Erythroblast (primary cell): ENCODE results near the gene C2orf76.

Experiments used
- DNase-seq, 2 experiments: peaks; one replicate each; lab custom pipeline; 2025; lab: John Stamatoyannopoulos, UW
- GATA1 ChIP-seq: IDR thresholded peaks from 2 replicates; pipeline ENCODE4 v1.6.1; 2011; ENCODE audit warnings: low read depth, mild to moderate bottlenecking, control low read depth, low read length, moderate library complexity
- POLR2A ChIP-seq: IDR thresholded peaks from 2 replicates; pipeline ENCODE4 v1.6.1; 2011; ENCODE audit warnings: mild to moderate bottlenecking, low read length

C2orf76 gene

DNA sequence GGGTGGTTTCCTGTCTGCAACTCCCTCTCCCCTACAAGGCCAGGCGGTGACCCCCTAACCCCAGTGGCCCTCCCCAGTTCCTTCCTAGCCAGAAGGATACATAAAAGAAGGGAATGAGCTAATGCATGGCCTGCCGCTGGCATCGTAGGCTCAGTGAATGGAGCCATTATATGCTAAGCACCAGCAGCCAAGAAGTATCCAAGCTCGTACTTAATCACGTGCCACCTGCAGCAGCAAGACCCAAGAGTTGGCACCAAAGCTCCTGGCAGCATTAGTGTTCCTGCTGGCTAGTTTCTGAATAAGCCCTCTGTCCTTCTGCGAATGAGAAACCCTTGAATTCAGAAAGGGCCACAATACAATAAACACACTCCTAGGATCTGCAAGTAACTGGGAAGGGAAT lies 4.5 kb upstream of the C2orf76 start:
- no peak for TF ChIP-seq POLR2A
- TF ChIP-seq GATA1 = no peak
- DNase-seq = no peak

DNA sequence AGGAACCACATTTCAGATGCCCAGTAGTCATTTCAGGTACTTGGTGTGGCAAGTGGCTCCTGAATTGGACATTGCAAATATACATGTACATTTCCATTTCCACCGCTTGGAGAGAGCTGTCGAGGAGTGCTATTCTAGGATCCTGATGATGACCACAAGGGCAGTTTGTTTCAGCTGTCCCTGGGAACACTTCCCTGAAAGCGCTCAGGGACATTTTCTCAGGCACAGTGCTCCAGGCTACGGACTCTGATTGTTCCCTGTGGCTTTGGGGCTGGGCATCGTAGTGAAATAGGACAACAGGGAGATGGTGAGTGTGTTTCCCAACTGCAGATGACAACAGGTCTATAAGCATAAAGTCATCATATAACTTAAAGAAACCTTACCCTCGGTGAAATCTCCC lies 3.2 kb upstream of the C2orf76 start:
- no peak for DNase-seq
- no peak for TF ChIP-seq POLR2A
- no peak for TF ChIP-seq GATA1

DNA sequence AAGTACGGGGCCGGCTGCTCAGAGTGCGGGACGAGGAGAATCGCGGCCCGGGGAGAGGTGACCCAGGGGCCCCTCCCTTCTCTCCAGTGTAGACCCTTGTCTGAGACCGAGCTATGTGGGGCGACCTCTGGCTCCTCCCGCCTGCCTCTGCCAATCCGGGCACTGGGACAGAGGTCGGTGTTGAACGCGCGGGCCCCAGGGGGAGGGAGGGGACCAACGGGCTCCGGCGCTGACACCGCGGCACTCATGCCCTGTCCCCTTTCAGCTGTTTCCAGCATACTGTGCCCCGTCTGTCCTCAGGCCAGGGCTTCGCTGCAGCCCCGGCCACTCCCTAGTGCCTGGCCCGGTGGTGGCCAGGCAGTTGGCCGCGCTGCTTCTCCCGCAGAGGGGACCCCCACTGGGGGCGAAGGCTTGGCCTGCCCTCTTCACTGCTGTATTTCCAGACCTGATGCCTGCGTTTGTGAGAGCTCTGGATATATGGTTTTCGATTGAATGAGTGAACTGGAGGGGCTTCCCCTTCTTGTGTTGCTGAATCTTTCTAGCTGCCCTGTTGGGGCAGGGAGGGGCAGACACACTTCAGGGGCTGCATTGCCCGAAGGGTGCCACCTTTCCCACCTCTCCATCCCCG lies 952 bp upstream of the C2orf76 start:
- DNase-seq = peak; percentile 29 to 37
- TF ChIP-seq GATA1 = no peak
- no peak for TF ChIP-seq POLR2A

DNA sequence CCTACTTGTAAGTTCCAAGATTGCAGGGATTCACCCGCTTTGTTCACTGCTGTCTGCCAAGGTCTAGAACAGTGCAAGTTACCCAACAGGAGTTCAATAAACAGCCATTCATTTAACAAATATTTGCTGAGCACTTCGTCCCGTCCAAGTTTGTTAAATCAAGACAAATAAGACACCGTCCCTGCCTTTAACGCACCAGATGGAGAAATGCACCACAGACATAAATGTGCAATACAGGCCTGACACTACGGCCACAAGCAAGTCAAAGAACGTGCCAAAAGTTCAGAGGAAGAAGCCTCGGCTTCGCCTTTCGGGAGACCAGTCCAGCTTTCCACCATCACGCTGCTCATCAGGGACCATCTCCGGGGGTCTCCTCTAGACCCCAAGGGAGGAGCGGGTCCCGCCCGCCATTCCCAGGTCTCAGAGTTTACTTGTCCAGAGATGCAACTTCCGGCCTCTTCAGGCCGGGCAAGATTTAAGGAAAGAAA lies 429 bp downstream of the C2orf76 start:
- TF ChIP-seq POLR2A = no peak
- TF ChIP-seq GATA1 = no peak
- DNase-seq = peak; percentile 60 to 74

DNA sequence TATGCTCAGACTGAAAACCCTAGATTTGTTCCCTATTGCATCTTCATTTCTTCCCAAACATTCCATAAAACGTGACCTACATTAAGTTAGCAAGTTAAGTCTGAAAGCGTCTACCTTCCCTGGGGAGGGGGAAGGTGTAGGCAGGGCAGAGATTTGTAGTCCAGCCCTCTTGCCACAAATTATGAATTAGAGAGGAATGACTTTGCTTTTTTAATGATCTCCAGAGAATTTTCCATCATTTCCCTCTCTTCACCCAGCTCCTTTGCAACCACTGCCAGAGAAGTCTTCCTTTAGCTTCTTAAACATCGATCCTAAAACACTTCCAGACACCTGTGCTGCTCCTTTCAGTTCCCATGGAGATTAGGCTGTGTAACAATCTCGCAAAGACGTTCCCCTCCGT lies 1.2 kb downstream of the C2orf76 start:
- no peak for TF ChIP-seq GATA1
- no peak for TF ChIP-seq POLR2A
- no peak for DNase-seq

DNA sequence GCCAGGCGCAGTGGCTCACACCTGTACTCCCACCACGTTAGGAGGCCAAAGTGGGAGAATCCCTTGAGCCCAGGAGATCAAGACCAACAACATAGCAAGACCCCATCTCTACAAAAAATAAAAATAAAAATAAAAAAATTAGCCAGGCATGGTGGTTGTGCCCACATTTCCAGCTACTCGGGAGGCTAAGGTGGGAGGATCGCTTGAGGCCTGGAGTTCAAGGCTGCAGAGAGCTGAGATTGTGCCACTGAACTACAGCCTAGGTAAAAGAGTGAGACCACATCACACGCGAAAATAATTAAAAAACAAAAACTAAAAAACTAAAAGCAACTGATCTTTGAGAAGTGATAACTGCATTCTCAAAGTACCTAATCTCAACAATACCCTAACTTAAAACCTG lies 1.8 kb downstream of the C2orf76 start:
- no peak for DNase-seq
- TF ChIP-seq GATA1 (no peak), POLR2A (no peak)

DNA sequence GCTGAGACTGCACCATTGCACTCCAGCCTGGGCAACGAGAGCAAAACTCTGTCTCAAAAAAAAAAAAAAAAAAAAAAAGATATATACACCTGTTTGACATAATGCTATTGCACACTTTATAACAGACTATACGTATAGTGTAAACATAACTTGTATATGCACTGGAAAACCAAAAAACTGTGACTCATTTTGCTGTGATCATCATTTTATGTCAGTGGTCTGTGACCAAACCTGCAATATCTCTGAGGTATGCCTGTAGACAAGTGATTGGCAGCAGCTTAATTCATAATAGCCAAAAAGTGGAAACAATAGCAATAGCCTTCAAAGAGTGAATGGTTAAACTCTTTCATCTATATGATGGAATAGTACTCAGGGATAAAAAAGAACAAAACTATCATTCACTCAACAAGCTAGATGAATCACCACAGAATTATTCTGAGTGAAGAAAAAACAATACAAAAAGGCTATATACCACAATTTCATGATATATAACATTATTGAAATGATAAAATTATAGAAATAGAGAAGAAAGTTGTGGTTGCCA lies 6.1 kb downstream of the C2orf76 start:
- DNase-seq = no peak

DNA sequence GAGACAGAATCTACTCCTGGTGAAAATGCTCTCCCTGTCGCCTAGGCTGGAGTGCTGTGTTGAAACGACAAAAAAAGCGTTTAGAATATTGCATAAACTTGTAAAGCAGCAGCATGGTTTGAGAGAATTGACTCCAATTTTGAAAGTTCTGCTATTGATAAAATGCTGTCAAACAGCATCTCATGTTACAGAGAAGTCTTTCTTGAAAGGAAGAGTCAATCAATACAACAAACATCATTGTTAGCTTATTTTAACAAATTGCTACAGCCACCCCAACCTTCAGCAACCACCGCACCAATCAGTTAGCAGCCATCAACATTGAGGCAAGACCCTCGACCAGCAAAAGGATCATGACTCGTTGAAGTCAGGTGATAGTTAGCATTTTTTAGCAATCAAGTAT lies 6.9 kb downstream of the C2orf76 start:
- DNase-seq = no peak
- TF ChIP-seq POLR2A (no peak), GATA1 (no peak)

More for the DNA sequence above, 6.1 kb downstream of the C2orf76 start:
- no peak for TF ChIP-seq POLR2A
- TF ChIP-seq GATA1 = no peak

DNA sequence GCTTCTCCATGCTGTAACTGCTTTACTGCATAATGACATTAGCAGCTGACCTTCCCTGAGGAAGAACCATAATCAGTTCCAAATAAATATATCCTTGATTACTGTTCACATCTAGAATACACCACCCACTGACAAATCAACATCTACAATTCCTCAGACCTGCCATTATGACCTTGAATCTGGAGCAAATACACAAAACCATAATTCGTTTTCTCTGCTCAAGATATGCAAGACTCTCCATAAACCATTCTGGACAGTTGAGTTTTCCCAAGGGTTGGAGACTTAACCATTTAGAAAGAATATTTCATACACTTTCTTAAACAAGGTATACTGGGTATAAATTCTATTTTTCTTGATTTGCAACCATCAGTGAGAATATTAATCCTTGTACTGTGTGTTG lies 11.8 kb downstream of the C2orf76 start:
- no peak for TF ChIP-seq POLR2A
- no peak for TF ChIP-seq GATA1
- DNase-seq = no peak

DNA sequence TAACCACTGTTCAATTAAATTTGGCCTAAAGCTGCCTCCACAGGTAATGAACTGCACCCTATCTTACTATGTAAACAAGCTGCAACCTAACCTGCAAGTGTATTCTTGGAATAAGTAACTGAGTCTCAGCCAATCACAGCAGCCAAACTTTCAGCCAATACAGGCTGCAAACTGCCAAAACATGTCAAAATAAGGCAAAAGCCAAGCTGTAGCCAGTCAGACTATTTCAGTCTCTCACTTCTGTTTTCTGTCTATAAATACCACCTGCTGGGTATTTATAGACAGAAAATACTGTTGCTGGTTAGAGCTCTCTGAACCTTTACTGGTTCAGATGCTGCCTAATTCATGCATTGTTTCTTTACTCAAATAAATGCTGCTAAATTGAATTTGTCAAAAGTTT lies 14.3 kb downstream of the C2orf76 start:
- DNase-seq = no peak

DNA sequence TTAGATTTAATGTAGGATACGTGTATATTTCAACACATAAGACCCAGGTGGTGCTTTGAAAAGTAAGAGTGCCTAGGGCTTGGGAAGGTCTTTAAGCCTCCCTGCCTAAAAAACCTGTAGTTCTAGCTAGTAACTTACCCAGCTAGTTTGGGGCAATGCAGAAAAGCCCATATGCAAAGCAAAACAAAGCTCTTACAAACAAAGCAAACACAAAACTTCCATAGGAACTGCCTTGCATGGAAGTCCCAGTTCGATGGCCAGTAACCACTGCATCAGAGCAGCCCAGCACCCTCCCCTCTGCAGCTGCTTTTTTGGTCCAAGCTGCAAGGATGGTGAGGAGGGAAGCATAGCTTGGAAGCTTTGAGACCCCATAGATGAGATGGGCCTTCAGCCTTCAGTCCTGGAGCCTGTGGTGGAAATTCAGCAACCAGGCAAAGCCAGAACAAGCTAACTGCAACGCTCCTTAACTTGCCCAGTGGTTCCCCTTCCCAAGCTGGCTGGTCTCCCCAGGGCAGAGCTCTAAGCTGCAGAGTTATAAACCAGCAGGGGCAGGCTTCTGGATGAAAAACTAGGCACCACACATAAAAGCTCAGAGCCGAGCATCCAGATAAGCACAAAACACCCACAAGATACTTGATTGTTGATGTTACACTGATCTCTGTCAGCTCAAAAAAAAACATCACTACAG lies 16.2 kb downstream of the C2orf76 start:
- no peak for DNase-seq
- TF ChIP-seq POLR2A = no peak
- no peak for TF ChIP-seq GATA1

More for the DNA sequence above, 14.3 kb downstream of the C2orf76 start:
- TF ChIP-seq POLR2A = no peak
- TF ChIP-seq GATA1 = no peak

DNA sequence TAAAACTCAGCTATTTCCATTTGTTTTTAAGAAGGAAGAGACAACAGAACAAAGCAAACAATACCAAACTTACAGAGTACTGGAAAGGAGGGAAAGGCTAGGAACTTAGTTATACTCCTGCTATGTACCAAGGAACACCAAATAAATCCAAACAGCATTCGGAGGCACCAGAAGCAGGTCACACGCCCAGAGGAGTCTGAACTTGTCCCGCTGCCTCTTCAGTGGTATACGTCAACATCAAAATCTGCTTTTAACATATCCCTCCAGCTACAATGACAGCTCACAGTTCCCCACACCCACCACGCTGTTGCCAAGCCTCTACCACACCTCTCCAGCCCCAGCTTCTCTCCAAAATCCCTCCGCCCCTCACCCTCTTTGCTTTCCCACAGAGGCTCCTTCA lies 17.3 kb downstream of the C2orf76 start:
- DNase-seq = no peak
- no peak for TF ChIP-seq POLR2A
- TF ChIP-seq GATA1 = no peak

DNA sequence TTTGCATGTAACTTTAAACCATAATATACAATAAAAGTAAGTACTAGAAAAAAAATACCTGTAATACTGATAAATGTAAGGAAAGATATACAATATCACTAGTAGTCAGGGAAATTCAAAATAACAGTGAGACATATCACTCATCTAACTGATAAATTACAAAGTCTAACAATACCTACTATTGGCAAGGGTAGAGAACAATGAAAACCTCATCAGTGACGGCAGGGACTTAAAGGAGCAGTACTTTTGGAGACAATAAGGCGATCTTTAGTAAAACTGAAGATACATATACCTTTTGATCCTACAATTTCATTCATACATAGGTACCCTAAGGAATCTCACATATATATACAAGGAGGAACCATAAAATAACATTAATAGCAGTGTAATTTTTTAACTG lies 24.9 kb downstream of the C2orf76 start:
- DNase-seq = no peak
- no peak for TF ChIP-seq POLR2A
- no peak for TF ChIP-seq GATA1

DNA sequence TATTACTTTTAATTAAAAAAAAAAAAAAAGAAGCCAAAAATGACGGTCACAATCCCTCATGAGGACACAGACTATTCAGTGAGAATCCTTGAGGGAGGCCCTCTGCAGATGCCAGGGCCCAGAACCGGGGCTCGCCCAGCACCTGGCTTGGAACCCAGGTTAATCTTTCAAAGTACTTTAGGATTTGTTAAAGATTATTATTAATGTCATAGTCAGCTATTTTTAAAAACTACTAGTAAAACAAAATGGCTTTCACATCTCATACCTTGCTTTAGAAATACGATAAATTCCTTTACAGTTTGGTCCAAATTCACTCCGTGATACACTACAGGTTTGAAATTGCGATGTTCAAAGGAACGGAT lies 27.1 kb downstream of the C2orf76 start:
- no peak for TF ChIP-seq GATA1
- TF ChIP-seq POLR2A = no peak
- DNase-seq = no peak
